Endothelial cell (in vitro differentiated cells): Measurements from ENCODE around the gene GRIA2. TPM values are rescaled to one million over a fixed set of nuclear protein-coding genes. Genes with fewer than 3 reads are reported as not detected.

ENCODE experiments used
- DNase-seq: peaks from one replicate; pipeline ENCODE4 v3.0.0; 2021; ENCODE audit warnings: low spot score
- H3K27ac Mint-ChIP-seq: one replicate; pipeline ENCODE4 v1.8.0; 2021; ENCODE audit warnings: mixed read lengths, inconsistent platforms; ENCODE audit not compliant: unreplicated experiment
- H3K27me3 Mint-ChIP-seq: one replicate; pipeline ENCODE4 v1.8.0; 2021; ENCODE audit warnings: mild to moderate bottlenecking, moderate library complexity, mixed read lengths, inconsistent platforms; ENCODE audit not compliant: unreplicated experiment
- H3K36me3 Mint-ChIP-seq: one replicate; pipeline ENCODE4 v1.8.0; 2021; ENCODE audit warnings: mild to moderate bottlenecking, low read depth, mixed read lengths, inconsistent platforms; ENCODE audit not compliant: unreplicated experiment
- H3K4me1 Mint-ChIP-seq: one replicate; pipeline ENCODE4 v1.8.0; 2021; ENCODE audit warnings: mild to moderate bottlenecking, mixed read lengths, inconsistent platforms; ENCODE audit not compliant: unreplicated experiment
- H3K4me3 Mint-ChIP-seq: one replicate; pipeline ENCODE4 v1.8.0; 2021; ENCODE audit warnings: mild to moderate bottlenecking, mixed read lengths, inconsistent platforms; ENCODE audit not compliant: unreplicated experiment
- H3K9me3 Mint-ChIP-seq: one replicate; pipeline ENCODE4 v1.8.0; 2021; ENCODE audit warnings: mixed read lengths, inconsistent platforms; ENCODE audit not compliant: unreplicated experiment
- CTCF ChIP-seq: fragments of 200-600 bp; sonication (generic); IDR thresholded peaks from one replicate; pipeline ENCODE4 v1.5.0; 2021; ENCODE audit warnings: antibody characterized with exemption; ENCODE audit not compliant: unreplicated experiment
- total RNA-seq: library from RNA; stranded (reverse); fragmentation: NEBNext Ultra II Directional; extraction: Animal tissue kit (Norgen Biotek cat#: 25700); gene quantifications from one replicate; pipeline ENCODE4 v1.2.1, GENCODE V29; 2021; ENCODE audit not compliant: unreplicated experiment

GRIA2 gene
- total RNA-seq, 1 donor from 2014 or later: 0.13 TPM

DNA sequence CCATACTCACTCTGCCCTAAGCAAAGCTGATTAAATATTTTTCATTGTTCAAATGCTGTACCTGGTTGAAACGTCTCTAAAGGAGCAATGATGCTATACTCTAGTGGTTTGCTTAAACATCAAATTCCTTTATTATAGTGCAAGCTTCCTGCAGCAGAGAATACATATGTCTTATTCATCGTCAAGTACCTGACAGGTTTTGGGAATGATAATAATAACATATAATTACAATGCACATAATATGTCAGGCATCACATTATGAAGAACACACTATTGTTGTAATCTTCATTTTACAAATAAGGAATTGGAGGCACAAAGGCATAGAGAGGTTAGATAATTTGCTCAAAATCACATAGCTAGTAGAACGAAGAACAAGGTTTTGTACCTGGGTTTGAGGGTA lies 151.6 kb downstream of the GRIA2 start:
- no peak overlapping the region for H3K27ac Mint-ChIP-seq
- no peak for TF ChIP-seq CTCF
- H3K36me3 Mint-ChIP-seq: no peaks in the 10 kb centered on the region
- DNase-seq: no peak
- H3K4me1 Mint-ChIP-seq: no peaks in the 10 kb centered on the region
- no peaks in the 10 kb centered on the region for H3K9me3 Mint-ChIP-seq
- no peaks in the 10 kb centered on the region for H3K27me3 Mint-ChIP-seq
- H3K4me3 Mint-ChIP-seq: no peak overlapping the region

- Mint-ChIP-seq H3K27me3 (no peaks in the 10 kb centered on the region), H3K36me3 (no peaks in the 10 kb centered on the region), H3K9me3 (no peaks in the 10 kb centered on the region), H3K27ac (no peak overlapping the region), H3K4me1 (no peaks in the 10 kb centered on the region), H3K4me3 (no peak overlapping the region)
- no peak for TF ChIP-seq CTCF
- no peak for DNase-seq
Observed at GRCh38 chr4:157372567-157372966, 152.0 kb downstream of the GRIA2 start.

DNA sequence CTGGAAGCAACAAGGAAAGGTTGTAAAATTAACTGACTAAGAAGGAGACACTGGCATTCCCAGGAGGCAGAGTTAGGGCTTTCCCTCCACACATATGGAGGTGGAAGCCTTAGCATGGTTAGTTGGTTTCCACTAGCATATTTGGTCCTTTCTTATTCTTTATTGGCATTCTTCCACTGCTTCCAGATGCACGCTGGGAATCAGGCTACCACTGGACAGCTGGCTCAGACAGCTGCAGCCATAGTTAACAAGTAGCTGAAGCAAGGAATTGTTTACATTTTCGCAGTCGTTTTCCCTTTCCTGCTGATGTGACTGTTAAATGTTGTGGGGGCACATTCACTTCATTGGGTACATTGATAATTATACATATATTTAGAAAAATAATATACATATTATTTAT lies 169.2 kb downstream of the GRIA2 start:
- H3K9me3 Mint-ChIP-seq: no peaks in the 10 kb centered on the region
- no peak for DNase-seq
- no peaks in the 10 kb centered on the region for H3K4me1 Mint-ChIP-seq
- H3K36me3 Mint-ChIP-seq: no peaks in the 10 kb centered on the region
- no peak overlapping the region for H3K4me3 Mint-ChIP-seq
- H3K27ac Mint-ChIP-seq: no peak overlapping the region
- no peak for TF ChIP-seq CTCF
- H3K27me3 Mint-ChIP-seq: no peaks in the 10 kb centered on the region

GRCh38 chr4:157405070-157405469 lies 184.5 kb downstream of the GRIA2 start:
- Mint-ChIP-seq H3K36me3 (no peaks in the 10 kb centered on the region), H3K4me3 (no peak overlapping the region), H3K9me3 (no peaks in the 10 kb centered on the region), H3K27me3 (no peaks in the 10 kb centered on the region), H3K4me1 (no peaks in the 10 kb centered on the region), H3K27ac (no peak overlapping the region)
- DNase-seq: no peak
- TF ChIP-seq CTCF: no peak

Other genes with a start within 250 kb of the GRIA2 start
- 22.0 TPM for gene PDGFC, start 248.9 kb upstream of the GRIA2 start, total RNA-seq
- 1.0 TPM for gene GLRB, start 144.6 kb upstream of the GRIA2 start, total RNA-seq